Caco-2 (cell line): ENCODE results near the gene KIAA0513. TPM values are rescaled to one million over a fixed set of nuclear protein-coding genes. Genes with fewer than 3 reads are reported as not detected.

ENCODE experiments used
- BruUV-seq: library from RNA; stranded (reverse); fragments of 400-500 nt; replicated peaks from 2 replicates; lab custom pipeline; 2021; lab: Mats Ljungman, UMichigan
- CTCF ChIA-PET: fragments of 300-600 bp; sonication (Branson Sonifier 250); formaldehyde crosslinking; loops from one replicate; lab custom pipeline; 2022; ENCODE audit warnings: antibody characterized with exemption; lab: Charles Lee
- POLR2A ChIA-PET: fragments of 300-600 bp; sonication (Branson Sonifier 250); formaldehyde crosslinking; loops from one replicate; lab custom pipeline; 2022; ENCODE audit warnings: antibody characterized with exemption; lab: Charles Lee
- DNase-seq, 2 experiments: peaks; one replicate each; pipeline versions ENCODE4 v3.0.0 to v3.0.0-alpha.2; 2020 to 2022
- H3K27me3 ChIP-seq: replicated peaks from 2 replicates; pipeline ENCODE4 v1.6.0; 2011; ENCODE audit warnings: low read length; ENCODE audit not compliant: control insufficient read depth, insufficient read depth
- H3K36me3 ChIP-seq: 2 replicates; pipeline ENCODE4 v1.5.1; 2011; ENCODE audit warnings: low read length; ENCODE audit not compliant: control insufficient read depth, insufficient read depth
- H3K4me1 ChIP-seq: fragments of 250-450 bp; sonication (Bioruptor Pico); 2 replicates; pipeline ENCODE4 v1.5.1; 2020; ENCODE audit warnings: mild to moderate bottlenecking
- H3K4me3 ChIP-seq: 2 replicates; pipeline ENCODE4 v1.5.1; 2011; ENCODE audit warnings: low read depth, mild to moderate bottlenecking, control low read depth, low read length
- H3K9me3 ChIP-seq: fragments of 250-450 bp; sonication (Bioruptor Pico); 2 replicates; pipeline ENCODE4 v1.5.1; 2020; ENCODE audit warnings: mild to moderate bottlenecking, moderate library complexity
- H3K27ac Mint-ChIP-seq: one replicate; pipeline ENCODE4 v1.8.0; 2022; ENCODE audit warnings: mixed read lengths; ENCODE audit not compliant: unreplicated experiment
- H3K27me3 Mint-ChIP-seq: one replicate; pipeline ENCODE4 v1.8.0; 2022; ENCODE audit warnings: mixed read lengths; ENCODE audit not compliant: insufficient read depth, unreplicated experiment
- H3K36me3 Mint-ChIP-seq: one replicate; pipeline ENCODE4 v1.8.0; 2022; ENCODE audit warnings: mild to moderate bottlenecking, mixed read lengths; ENCODE audit not compliant: insufficient read depth, unreplicated experiment
- H3K4me1 Mint-ChIP-seq: one replicate; pipeline ENCODE4 v1.8.0; 2022; ENCODE audit warnings: low read depth, mixed read lengths; ENCODE audit not compliant: unreplicated experiment
- H3K4me3 Mint-ChIP-seq: one replicate; pipeline ENCODE4 v1.8.0; 2022; ENCODE audit warnings: mild to moderate bottlenecking, moderate library complexity, mixed read lengths; ENCODE audit not compliant: unreplicated experiment
- H3K9me3 Mint-ChIP-seq: one replicate; pipeline ENCODE4 v1.8.0; 2022; ENCODE audit warnings: mixed read lengths; ENCODE audit not compliant: unreplicated experiment
- CTCF ChIP-seq, 2 experiments: fragments of 200-600 bp in 1 of 2; IDR thresholded peaks; 1 replicate in 1 of 2; 2 replicates in 1 of 2; pipeline versions ENCODE4 v1.5.1 to v1.8.0; 2011 to 2022; ENCODE audit warnings: antibody characterized with exemption in 1 of 2, control low read depth in 1 of 2, inconsistent platforms in 1 of 2, low read depth in 1 of 2, low read length in 1 of 2, mild to moderate bottlenecking in 1 of 2, moderate library complexity in 1 of 2; ENCODE audit not compliant: insufficient read depth in 1 of 2, severe bottlenecking in 1 of 2, unreplicated experiment in 1 of 2
- intact Hi-C: fragments of 100-400 bp; cut with micrococcal nuclease; formaldehyde crosslinking; loops from one replicate; pipeline ENCODE4 v1.10.0; 2022; ENCODE audit not compliant: unreplicated experiment
- total RNA-seq: library from RNA; stranded (reverse); gene quantifications from 2 replicates; pipeline ENCODE4 v1.2.3, GENCODE V29; 2022

KIAA0513 gene
- total RNA-seq, 1 experiment from 2014 or later = 7.9 TPM

DNA sequence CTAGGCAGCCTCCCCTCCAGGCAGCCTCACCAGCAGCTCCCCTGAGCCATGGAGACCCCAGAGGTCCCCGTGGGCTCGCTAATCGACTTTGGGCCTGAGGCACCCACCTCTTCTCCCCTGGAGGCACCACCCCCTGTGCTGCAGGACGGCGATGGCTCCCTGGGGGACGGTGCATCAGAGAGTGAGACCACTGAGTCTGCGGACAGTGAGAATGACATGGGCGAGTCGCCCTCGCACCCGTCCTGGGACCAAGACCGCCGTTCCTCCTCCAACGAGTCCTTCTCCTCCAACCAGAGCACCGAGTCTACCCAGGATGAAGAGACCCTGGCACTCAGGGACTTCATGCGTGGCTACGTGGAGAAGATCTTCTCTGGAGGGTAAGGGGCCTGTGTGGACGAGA is 39.4 kb downstream of the KIAA0513 start:
- CTCF ChIA-PET = interaction anchor here (1.0 to 1.8 kb wide), 2 partner anchors 10 to 11 kb away, joined by 3 to 6 read pairs; no protein-coding TSS in a partner anchor
- BruUV-seq = no TSS peak
- intact Hi-C loops = no loop called here

DNA sequence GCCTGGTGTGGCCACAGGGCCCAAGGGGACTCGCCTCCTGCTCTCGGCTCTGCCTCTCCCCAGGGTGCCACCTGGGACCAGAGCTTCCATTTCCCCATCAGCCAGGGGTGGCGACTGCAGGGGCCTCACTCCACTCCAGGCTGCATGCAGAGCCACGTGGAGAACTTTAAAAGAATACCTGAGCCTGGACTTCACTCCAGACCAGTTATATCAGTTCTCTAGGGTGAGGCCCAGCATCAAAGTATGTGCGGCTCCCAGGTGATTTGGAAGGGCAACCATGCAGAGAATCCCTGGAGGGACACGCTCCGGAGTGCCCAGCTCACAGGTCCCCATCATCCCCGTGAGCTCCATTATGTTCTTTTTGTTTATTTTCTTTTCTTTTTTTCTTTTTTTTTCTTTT is 39.8 kb downstream of the KIAA0513 start:
- H3K4me3 Mint-ChIP-seq = no peak overlapping the region
- no peaks in the 10 kb centered on the region for H3K27me3 Mint-ChIP-seq
- Histone ChIP-seq H3K4me3 (no peak overlapping the region), H3K36me3 (no peaks in the 10 kb centered on the region), H3K9me3 (no peaks in the 10 kb centered on the region; the same call in 1 of the 2 replicates), H3K4me1 (peaks cover 12% of the 10 kb centered on the region), H3K27me3 (no peaks in the 10 kb centered on the region)
- H3K4me1 Mint-ChIP-seq = no peaks in the 10 kb centered on the region
- ChIA-PET CTCF (interaction anchor here (0.6 to 1.8 kb wide), 4 partner anchors 10 to 73 kb away, joined by 3 to 6 read pairs (median 4); no protein-coding TSS in a partner anchor), POLR2A (no interaction called here)
- TF ChIP-seq CTCF (IDR thresholded peaks at IDR 0.05; ENCODE audit: insufficient read depth in 1 of 2, low read depth in 1 of 2, low read length in 1 of 2, severe bottlenecking in 1 of 2, unreplicated experiment in 1 of 2) = no peak
- H3K27ac Mint-ChIP-seq = no peak overlapping the region
- peaks cover 10% of the 10 kb centered on the region for H3K36me3 Mint-ChIP-seq
- intact Hi-C loops = no loop called here
- no peaks in the 10 kb centered on the region for H3K9me3 Mint-ChIP-seq
- no TSS peak for BruUV-seq
- DNase-seq = peak; percentile 42 to 59

More for the DNA sequence above, 39.4 kb downstream of the KIAA0513 start:
- H3K36me3 Mint-ChIP-seq = peaks cover 10% of the 10 kb centered on the region
- Histone ChIP-seq H3K27me3 (no peaks in the 10 kb centered on the region), H3K4me3 (no peak overlapping the region), H3K36me3 (no peaks in the 10 kb centered on the region), H3K4me1 (peaks cover 12% of the 10 kb centered on the region), H3K9me3 (no peaks in the 10 kb centered on the region; the same call in 1 of the 2 replicates)
- no peak overlapping the region for H3K4me3 Mint-ChIP-seq
- H3K27me3 Mint-ChIP-seq = no peaks in the 10 kb centered on the region
- H3K9me3 Mint-ChIP-seq = no peaks in the 10 kb centered on the region
- no peak overlapping the region for H3K27ac Mint-ChIP-seq
- no peak for TF ChIP-seq CTCF (IDR thresholded peaks at IDR 0.05; ENCODE audit: insufficient read depth in 1 of 2, low read depth in 1 of 2, low read length in 1 of 2, severe bottlenecking in 1 of 2, unreplicated experiment in 1 of 2)
- POLR2A ChIA-PET = no interaction called here
- H3K4me1 Mint-ChIP-seq = no peaks in the 10 kb centered on the region
- DNase-seq = no peak

DNA sequence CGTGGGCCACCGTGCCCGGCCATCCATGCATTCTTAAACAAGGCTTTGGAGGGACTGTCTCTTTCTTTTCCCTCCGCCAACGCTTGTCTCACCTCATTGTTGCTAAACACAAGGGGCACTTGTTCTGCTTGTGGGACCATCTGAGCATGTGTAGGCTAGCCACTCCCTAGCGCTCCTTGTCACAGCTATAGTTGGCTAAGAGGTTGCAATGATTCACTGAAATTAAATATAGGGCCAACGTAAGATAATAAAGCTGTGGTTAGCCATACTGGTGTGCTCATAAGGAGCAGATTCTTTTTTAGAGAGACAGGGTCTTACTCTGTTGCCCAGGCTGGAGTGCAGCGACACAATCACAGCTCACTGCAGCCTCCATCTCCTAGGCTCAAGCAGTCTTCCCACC is 41.2 kb downstream of the KIAA0513 start:
- CTCF ChIA-PET = interaction anchor here (1.2 kb wide), 1 partner anchor 18 kb away, joined by 4 read pairs; no protein-coding TSS in a partner anchor

More for the DNA sequence above, 41.2 kb downstream of the KIAA0513 start:
- no peaks in the 10 kb centered on the region for H3K27me3 ChIP-seq
- intact Hi-C loops = no loop called here
- H3K9me3 ChIP-seq = no peaks in the 10 kb centered on the region; the same call in 1 of the 2 replicates
- no peak overlapping the region for H3K4me3 Mint-ChIP-seq
- peaks cover 10% of the 10 kb centered on the region for H3K36me3 Mint-ChIP-seq
- no peak for DNase-seq
- H3K4me3 ChIP-seq = no peak overlapping the region
- POLR2A ChIA-PET = no interaction called here
- no peaks in the 10 kb centered on the region for H3K36me3 ChIP-seq
- TF ChIP-seq CTCF (IDR thresholded peaks at IDR 0.05; ENCODE audit: insufficient read depth in 1 of 2, low read depth in 1 of 2, low read length in 1 of 2, severe bottlenecking in 1 of 2, unreplicated experiment in 1 of 2) = no peak
- H3K9me3 Mint-ChIP-seq = no peaks in the 10 kb centered on the region
- H3K27ac Mint-ChIP-seq = no peak overlapping the region
- H3K4me1 ChIP-seq = peaks cover 12% of the 10 kb centered on the region
- BruUV-seq = no TSS peak
- no peaks in the 10 kb centered on the region for H3K27me3 Mint-ChIP-seq
- H3K4me1 Mint-ChIP-seq = no peaks in the 10 kb centered on the region
